Activated CD8-positive, alpha-beta T cell treated with anti-CD3 and anti-CD28 coated beads for 36 hours (primary cell): Measurements from ENCODE around the gene DOCK4. TPM values are rescaled to one million over a fixed set of nuclear protein-coding genes. Genes with fewer than 3 reads are reported as not detected.

ENCODE experiments used
- ATAC-seq: fragments of 200-7000 bp; cut with Tn5 transposase; one replicate; pipeline ENCODE4 v1.10.0; 2021; ENCODE audit warnings: mild to moderate bottlenecking, moderate library complexity
- CTCF ChIA-PET: fragments of 350-600 bp; sonication (Branson Sonifier 250); formaldehyde crosslinking; loops from one replicate; lab custom pipeline; 2021; ENCODE audit warnings: antibody characterized with exemption; lab: Charles Lee
- POLR2A ChIA-PET: fragments of 350-600 bp; sonication (Branson Sonifier 250); formaldehyde crosslinking; loops from one replicate; lab custom pipeline; 2021; ENCODE audit warnings: antibody characterized with exemption; lab: Charles Lee
- DNase-seq: peaks from one replicate; pipeline ENCODE4 v3.0.0-alpha.2; 2020
- H3K27ac Mint-ChIP-seq: one replicate; pipeline ENCODE4 v1.8.0; 2021; ENCODE audit warnings: mild to moderate bottlenecking, mixed read lengths
- H3K27me3 Mint-ChIP-seq: one replicate; pipeline ENCODE4 v1.8.0; 2021; ENCODE audit warnings: mixed read lengths
- H3K36me3 Mint-ChIP-seq: one replicate; pipeline ENCODE4 v1.8.0; 2021; ENCODE audit warnings: low read depth, mixed read lengths
- H3K4me1 Mint-ChIP-seq: one replicate; pipeline ENCODE4 v1.8.0; 2021; ENCODE audit warnings: low read depth, mixed read lengths
- H3K4me3 Mint-ChIP-seq: one replicate; pipeline ENCODE4 v1.8.0; 2021; ENCODE audit warnings: mild to moderate bottlenecking, moderate library complexity, mixed read lengths
- H3K9me3 Mint-ChIP-seq: one replicate; pipeline ENCODE4 v1.8.0; 2021; ENCODE audit warnings: mixed read lengths
- CTCF ChIP-seq: fragments of 200-600 bp; IDR thresholded peaks from one replicate; pipeline ENCODE4 v1.8.0; 2022; ENCODE audit warnings: antibody characterized with exemption, mild to moderate bottlenecking
- intact Hi-C: fragments of 100-400 bp; cut with micrococcal nuclease; formaldehyde crosslinking; loops from one replicate; pipeline ENCODE4 v1.10.0; 2022
- total RNA-seq, 2 experiments: library from RNA; stranded (reverse); gene quantifications; one replicate each; pipeline ENCODE4 v1.2.3, GENCODE V29; 2021

Gene DOCK4
- total RNA-seq, 2 experiments from 2014 or later: 0.31 to 0.32 TPM

DNA sequence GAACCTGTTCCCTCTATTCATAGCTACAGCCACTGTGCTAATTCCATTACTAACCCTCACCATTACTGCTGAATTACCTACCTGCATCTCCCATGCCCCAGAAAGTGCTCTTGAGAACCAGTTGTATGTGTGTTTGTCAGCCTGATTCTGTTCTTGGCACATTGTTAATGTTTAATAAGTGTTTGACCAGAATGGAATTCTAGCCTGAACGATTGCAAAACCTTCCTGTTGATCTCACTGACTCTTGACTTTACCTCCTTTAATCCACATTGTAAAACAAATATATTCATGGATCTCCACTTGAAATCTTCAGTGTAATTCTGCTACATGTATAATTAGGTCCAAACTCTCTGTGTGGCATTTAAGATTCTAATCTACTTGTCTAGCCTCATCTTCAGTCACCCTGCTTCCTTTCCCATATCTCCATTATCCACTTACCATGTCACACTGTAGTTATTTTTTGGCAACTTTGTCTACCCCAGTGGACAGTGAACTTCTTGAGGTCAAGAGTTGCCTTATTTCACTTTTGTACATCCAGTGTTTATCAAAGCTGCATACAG lies 5.2 kb upstream of the DOCK4 start:
- POLR2A ChIA-PET: no interaction called here
- H3K4me3 Mint-ChIP-seq: no peak overlapping the region

GRCh38 chr7:112207765-112208164 lies 1.6 kb upstream of the DOCK4 start:
- Mint-ChIP-seq H3K4me3 (peak overlapping the region; percentile 94), H3K27me3 (peaks cover 19% of the 10 kb centered on the region), H3K27ac (no peak overlapping the region), H3K36me3 (no peaks in the 10 kb centered on the region), H3K4me1 (peaks cover 38% of the 10 kb centered on the region), H3K9me3 (no peaks in the 10 kb centered on the region)
- DNase-seq (no peak), ATAC-seq (no peak)
- ChIA-PET CTCF (no interaction called here), POLR2A (interaction anchor here (3.7 kb wide), 1 partner anchor 243 kb away, joined by 26 read pairs; the partner anchor contains the start of gene IFRD1)
- intact Hi-C loops: loop anchor here (5.0 kb wide), 1 partner anchor 240 kb away; no protein-coding TSS in a partner anchor
- TF ChIP-seq CTCF: no peak

More for the DNA sequence above, 5.2 kb upstream of the DOCK4 start:
- Mint-ChIP-seq H3K9me3 (no peaks in the 10 kb centered on the region), H3K36me3 (peaks cover 2% of the 10 kb centered on the region), H3K27me3 (no peaks in the 10 kb centered on the region), H3K27ac (no peak overlapping the region), H3K4me1 (peaks cover 36% of the 10 kb centered on the region)
- DNase-seq (no peak), ATAC-seq (no peak)
- no peak for TF ChIP-seq CTCF
- CTCF ChIA-PET: no interaction called here
- intact Hi-C loops: no loop called here

DNA sequence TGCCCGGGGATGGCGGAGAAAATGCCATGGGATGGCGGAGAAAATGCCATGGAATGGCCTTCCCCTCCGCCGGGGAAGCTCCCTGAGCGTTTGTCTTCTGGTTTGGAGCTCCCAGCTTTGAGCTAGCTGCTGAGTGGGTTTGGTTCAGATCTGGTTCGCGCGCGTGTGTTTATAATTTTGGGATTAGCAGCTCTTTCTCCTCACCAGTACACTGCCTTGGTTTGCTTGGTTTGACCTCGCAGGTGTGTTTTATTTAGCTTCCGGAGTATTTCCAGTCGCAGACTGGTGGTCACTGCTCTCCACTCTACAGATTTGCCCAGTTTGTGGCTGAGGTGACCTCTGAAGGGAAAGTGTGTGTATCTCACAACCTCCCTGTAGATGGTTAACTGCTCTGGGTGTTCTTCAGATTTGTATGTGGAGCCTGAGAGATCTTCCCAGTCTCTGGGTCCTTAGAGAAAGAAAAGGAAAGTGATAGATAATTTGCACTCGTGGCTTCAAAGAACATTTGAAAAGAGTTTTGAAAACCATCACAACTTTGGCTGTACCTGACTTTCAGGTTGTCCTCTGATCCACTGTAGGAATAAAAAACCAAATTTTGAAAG lies 893 bp upstream of the DOCK4 start:
- DNase-seq (peak; percentile 12), ATAC-seq (no peak)
- no peaks in the 10 kb centered on the region for H3K36me3 Mint-ChIP-seq
- TF ChIP-seq CTCF: no peak
- POLR2A ChIA-PET: interaction anchor here (1.0 to 3.7 kb wide), 2 partner anchors 8 to 244 kb away, joined by 4 to 26 read pairs; partner anchors contain the start of gene IFRD1
- H3K9me3 Mint-ChIP-seq: no peaks in the 10 kb centered on the region
- intact Hi-C loops: loop anchor here (5.0 kb wide), 1 partner anchor 240 kb away; no protein-coding TSS in a partner anchor
- H3K4me1 Mint-ChIP-seq: peaks cover 35% of the 10 kb centered on the region
- CTCF ChIA-PET: no interaction called here
- H3K27me3 Mint-ChIP-seq: peaks cover 22% of the 10 kb centered on the region
- H3K27ac Mint-ChIP-seq: peak overlapping the region; percentile 84
- H3K4me3 Mint-ChIP-seq: peak overlapping the region; percentile 94

DNA sequence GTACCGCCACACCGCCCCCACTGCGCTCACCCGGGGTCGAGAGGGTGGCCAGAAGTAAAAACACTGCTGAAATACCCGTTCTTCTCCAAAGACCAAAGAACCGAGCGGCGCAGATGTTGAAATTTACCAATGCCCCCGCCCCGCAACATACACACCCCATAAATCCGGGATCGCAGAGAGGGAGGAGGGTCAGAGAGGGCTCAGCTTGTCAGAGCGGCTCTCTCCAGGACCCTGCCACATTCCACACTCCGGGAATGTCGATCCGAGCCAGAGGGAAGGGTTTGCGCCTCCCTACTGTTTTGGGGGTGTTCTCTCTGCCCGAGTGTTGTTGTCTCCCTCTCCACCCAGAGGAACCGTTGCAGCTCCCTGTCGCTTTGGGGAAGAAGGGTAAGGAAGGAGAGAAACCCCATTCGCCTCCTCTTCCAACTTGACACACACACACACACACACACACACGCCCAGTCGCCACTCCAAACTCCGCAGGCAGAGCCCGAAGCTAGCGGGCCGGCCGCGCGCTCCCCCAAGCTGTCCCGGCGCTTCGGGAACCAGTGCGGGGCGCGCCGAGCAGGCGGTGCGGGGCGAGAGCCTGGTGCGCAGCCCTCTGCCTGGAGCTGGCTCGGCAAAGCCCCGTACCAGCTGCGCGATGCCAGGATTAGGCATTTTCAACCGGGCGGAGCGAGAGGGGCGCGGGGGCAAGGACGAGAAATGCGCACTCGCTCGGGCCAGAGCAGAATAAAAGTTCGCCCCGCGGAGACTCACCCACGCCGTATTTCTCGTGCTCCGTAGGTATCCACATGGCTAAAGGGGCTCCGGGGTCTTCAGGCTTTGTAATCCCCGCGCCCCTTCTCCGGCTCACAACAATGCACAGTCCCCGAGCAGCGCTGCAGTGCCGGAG lies 609 bp downstream of the DOCK4 start:
- ATAC-seq: peak; percentile 4
- POLR2A ChIA-PET: interaction anchor here (3.7 kb wide), 1 partner anchor 245 kb away, joined by 26 read pairs; the partner anchor contains the start of gene IFRD1

More for the DNA sequence above, 609 bp downstream of the DOCK4 start:
- H3K4me1 Mint-ChIP-seq: peaks cover 31% of the 10 kb centered on the region
- peak overlapping the region; percentile 94 for H3K4me3 Mint-ChIP-seq
- intact Hi-C loops: loop anchor here (5.0 kb wide), 1 partner anchor 242 kb away; no protein-coding TSS in a partner anchor
- no peaks in the 10 kb centered on the region for H3K36me3 Mint-ChIP-seq
- H3K27me3 Mint-ChIP-seq: peaks cover 37% of the 10 kb centered on the region
- CTCF ChIA-PET: no interaction called here
- peak; percentile 40 for DNase-seq
- H3K9me3 Mint-ChIP-seq: no peaks in the 10 kb centered on the region
- no peak overlapping the region for H3K27ac Mint-ChIP-seq
- TF ChIP-seq CTCF: no peak
